Lower lobe of right lung (tissue), 2 donors: Measurements from ENCODE around the gene MARK4. TPM values are rescaled to one million over a fixed set of nuclear protein-coding genes. Genes with fewer than 3 reads are reported as not detected.

Source experiments
- ATAC-seq, 2 donors: fragments of 200-7000 bp; cut with Tn5 transposase; one replicate each; pipeline ENCODE4 v1.9.1; 2020 to 2022; ENCODE audit warnings: mild to moderate bottlenecking in 2 of 2, moderate library complexity in 2 of 2
- DNase-seq: peaks from one replicate; pipeline ENCODE4 v3.0.0-alpha.2; 2020
- H3K27ac ChIP-seq: fragments of 200-600 bp; one replicate; pipeline ENCODE4 v1.8.0; 2022
- H3K27me3 ChIP-seq: fragments of 200-600 bp; one replicate; pipeline ENCODE4 v1.8.0; 2022; ENCODE audit warnings: low read depth
- H3K36me3 ChIP-seq: fragments of 200-600 bp; one replicate; pipeline ENCODE4 v1.8.0; 2022; ENCODE audit warnings: mild to moderate bottlenecking
- H3K4me1 ChIP-seq: fragments of 200-600 bp; one replicate; pipeline ENCODE4 v1.8.0; 2022
- H3K4me3 ChIP-seq: fragments of 200-600 bp; one replicate; pipeline ENCODE4 v1.8.0; 2022; ENCODE audit warnings: mild to moderate bottlenecking
- H3K9me3 ChIP-seq: fragments of 200-600 bp; one replicate; pipeline ENCODE4 v1.8.0; 2022
- intact Hi-C: fragments of 100-400 bp; cut with DNase I; formaldehyde crosslinking; loops from one replicate; pipeline ENCODE4 v1.11.0; 2022
- long read RNA-seq: library from polyadenylated mRNA; unstranded; transcript quantifications from one replicate; pipeline ENCODE4 v2.0.0, GENCODE V29; 2021
- total RNA-seq: library from RNA; stranded (reverse); fragmentation: NEBNext Ultra II Directional; extraction: Animal tissue kit (Norgen Biotek cat#: 25700); gene quantifications from one replicate; pipeline ENCODE4 v1.2.1, GENCODE V29; 2021
- TF ChIP-seq, protein P1 (sequence below): fragments of 200-600 bp; IDR thresholded peaks from one replicate; pipeline ENCODE4 v1.8.0; 2022; ENCODE audit warnings: antibody characterized with exemption, mild to moderate bottlenecking
- donor health status: DM: no; HTN: yes; CAD: no; lungs with severe emphysema.

MARK4 gene
- total RNA-seq: 32.5 TPM
- long read RNA-seq, partial matches to known transcripts: 25 of 37 reads
- long read RNA-seq, other reads (novel, unspliced or antisense): 12 of 37 reads

- intact Hi-C loops: no loop called here
- H3K4me1 ChIP-seq: peaks cover 33% of the 10 kb centered on the region
- DNase-seq (peak; percentile 65), ATAC-seq (peak; percentile 67 to 78)
- no peaks in the 10 kb centered on the region for H3K27me3 ChIP-seq
- TF ChIP-seq, protein P1, sequence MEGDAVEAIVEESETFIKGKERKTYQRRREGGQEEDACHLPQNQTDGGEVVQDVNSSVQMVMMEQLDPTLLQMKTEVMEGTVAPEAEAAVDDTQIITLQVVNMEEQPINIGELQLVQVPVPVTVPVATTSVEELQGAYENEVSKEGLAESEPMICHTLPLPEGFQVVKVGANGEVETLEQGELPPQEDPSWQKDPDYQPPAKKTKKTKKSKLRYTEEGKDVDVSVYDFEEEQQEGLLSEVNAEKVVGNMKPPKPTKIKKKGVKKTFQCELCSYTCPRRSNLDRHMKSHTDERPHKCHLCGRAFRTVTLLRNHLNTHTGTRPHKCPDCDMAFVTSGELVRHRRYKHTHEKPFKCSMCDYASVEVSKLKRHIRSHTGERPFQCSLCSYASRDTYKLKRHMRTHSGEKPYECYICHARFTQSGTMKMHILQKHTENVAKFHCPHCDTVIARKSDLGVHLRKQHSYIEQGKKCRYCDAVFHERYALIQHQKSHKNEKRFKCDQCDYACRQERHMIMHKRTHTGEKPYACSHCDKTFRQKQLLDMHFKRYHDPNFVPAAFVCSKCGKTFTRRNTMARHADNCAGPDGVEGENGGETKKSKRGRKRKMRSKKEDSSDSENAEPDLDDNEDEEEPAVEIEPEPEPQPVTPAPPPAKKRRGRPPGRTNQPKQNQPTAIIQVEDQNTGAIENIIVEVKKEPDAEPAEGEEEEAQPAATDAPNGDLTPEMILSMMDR: no peak
- no peaks in the 10 kb centered on the region for H3K9me3 ChIP-seq
- H3K36me3 ChIP-seq: no peaks in the 10 kb centered on the region
- peak within 1 kb of the TSS; percentile 68 for H3K27ac ChIP-seq
- H3K4me3 ChIP-seq: peak within 1 kb of the TSS; percentile 81
Measured at GRCh38 chr19:45250832-45251451, at the start of gene MARK4. Gene MARK4 (plus strand): TSS chr19:45251271. CDS start chr19:45251589, 318 bp downstream.

DNA sequence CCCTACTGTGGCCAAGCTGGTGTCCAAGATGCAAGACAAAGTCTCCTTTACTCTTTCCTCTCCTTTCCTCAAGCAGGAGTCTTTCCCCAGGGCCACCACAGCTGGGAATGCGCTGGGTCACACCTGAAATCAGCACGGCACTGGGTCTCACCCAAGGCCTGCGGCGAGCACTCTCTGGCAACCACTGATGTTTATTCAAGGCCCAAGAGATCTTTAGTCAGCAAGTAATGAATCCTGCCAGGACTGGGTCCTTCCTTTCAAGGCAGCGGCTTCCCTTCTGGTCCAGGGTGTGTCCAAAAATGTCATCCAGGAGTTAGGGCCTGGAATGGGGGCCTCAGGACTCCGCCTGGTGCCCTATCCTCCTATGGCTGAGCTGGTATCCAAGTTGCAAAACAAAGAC is 48.4 kb upstream of the MARK4 start:
- TF ChIP-seq, protein P1: no peak
- Histone ChIP-seq H3K36me3 (no peaks in the 10 kb centered on the region), H3K27me3 (no peaks in the 10 kb centered on the region), H3K4me3 (no peak overlapping the region), H3K4me1 (peaks cover 6% of the 10 kb centered on the region), H3K9me3 (no peaks in the 10 kb centered on the region), H3K27ac (no peak overlapping the region)
- intact Hi-C loops: no loop called here
- ATAC-seq (peak; percentile 31 to 68), DNase-seq (no peak)

DNA sequence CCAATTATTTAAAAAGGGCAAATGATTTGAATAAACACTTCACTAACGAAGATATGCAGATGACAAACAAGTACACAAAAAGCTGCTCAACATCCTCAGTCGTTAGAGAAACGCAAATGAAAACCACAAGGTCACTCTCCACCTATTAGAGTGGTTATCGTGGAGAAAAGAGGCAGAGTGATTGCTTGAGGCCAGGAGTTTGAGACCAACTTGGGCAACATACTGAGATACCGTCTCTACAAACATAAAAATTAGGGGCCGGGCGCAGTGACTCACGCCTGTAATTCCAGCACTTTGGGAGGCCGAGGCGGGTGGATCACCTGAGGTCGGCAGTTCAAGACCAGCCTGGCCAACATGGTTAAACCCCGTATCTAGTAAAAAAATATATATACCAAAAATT is 45.3 kb upstream of the MARK4 start:
- TF ChIP-seq, protein P1: no peak
- Histone ChIP-seq H3K27ac (no peak overlapping the region), H3K4me3 (no peak overlapping the region), H3K27me3 (no peaks in the 10 kb centered on the region), H3K4me1 (peaks cover 6% of the 10 kb centered on the region), H3K9me3 (no peaks in the 10 kb centered on the region), H3K36me3 (no peaks in the 10 kb centered on the region)
- ATAC-seq (no peak), DNase-seq (no peak)
- intact Hi-C loops: no loop called here

GRCh38 chr19:45206328-45206727 is 44.7 kb upstream of the MARK4 start:
- intact Hi-C loops: no loop called here
- Histone ChIP-seq H3K9me3 (no peaks in the 10 kb centered on the region), H3K4me3 (no peak overlapping the region), H3K36me3 (no peaks in the 10 kb centered on the region), H3K27ac (no peak overlapping the region), H3K27me3 (no peaks in the 10 kb centered on the region), H3K4me1 (peaks cover 6% of the 10 kb centered on the region)
- no peak for ATAC-seq
- DNase-seq: no peak
- TF ChIP-seq, protein P1: no peak

DNA sequence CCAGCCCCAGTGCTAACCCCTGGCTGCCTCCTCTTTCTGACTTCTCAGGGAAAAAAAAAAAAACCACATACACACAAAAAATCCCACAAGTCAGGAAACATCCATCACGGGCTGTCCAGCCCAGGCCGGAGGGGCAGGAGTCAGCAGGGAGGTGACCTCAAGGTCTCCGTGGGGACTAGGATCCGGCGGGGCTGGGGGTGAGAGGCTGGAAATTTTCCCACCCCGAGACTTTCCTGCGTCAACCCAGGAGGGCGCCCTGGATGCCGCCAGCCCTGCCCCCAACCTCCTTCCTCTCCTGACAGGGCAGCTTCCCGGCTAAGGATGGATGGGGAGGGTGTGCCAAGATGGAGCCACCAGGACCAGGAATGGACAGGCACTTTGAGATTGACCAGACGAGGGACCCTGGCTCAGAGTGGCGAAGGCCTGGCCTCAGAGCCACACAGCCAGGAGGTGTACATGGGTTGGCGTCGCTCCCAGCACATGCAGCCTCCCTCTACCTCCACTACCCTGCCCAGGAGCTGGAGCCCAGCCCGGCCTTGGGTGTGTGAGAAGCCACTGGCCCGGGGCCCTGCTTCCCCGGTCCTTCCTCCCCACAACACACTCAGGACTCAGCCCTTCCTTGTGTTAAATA is 39.2 kb upstream of the MARK4 start:
- ATAC-seq (peak; percentile 74 to 79), DNase-seq (peak; percentile 69)
- intact Hi-C loops: no loop called here
- Histone ChIP-seq H3K4me1 (peaks cover 34% of the 10 kb centered on the region), H3K9me3 (no peaks in the 10 kb centered on the region), H3K27me3 (peaks cover 21% of the 10 kb centered on the region), H3K27ac (peak overlapping the region; percentile 36), H3K36me3 (no peaks in the 10 kb centered on the region), H3K4me3 (no peak overlapping the region)
- TF ChIP-seq, protein P1: no peak
